CD4-positive, alpha-beta T cell treated with Interleukin-2 at 100 ng/mL for 4 hours (primary cell): ENCODE results near the gene FBXL15.
"Not testable (repeated sequence)": the region's sequence is repeated elsewhere in the genome, so short reads cannot be mapped to it uniquely, and the experiment has no call there.

ENCODE experiments used
- DNase-seq: peaks from one replicate; pipeline ENCODE4 v3.0.0-alpha.2; 2020; ENCODE audit warnings: low spot score

FBXL15 gene

GRCh38 chr10:102431452-102432124 is 11.0 kb downstream of the FBXL15 start:
- DNase-seq, result no peak

GRCh38 chr10:102432162-102432950 is 11.7 kb downstream of the FBXL15 start, which contains the start of gene CUEDC2:
Gene CUEDC2, minus strand, starts transcription at chr10:102432574. Its CDS starts 7,386 bp downstream, at chr10:102425188.
- peak; percentile 98 for DNase-seq

- no peak for DNase-seq
These were observed 13.0 kb downstream of the FBXL15 start for GRCh38 chr10:102433619-102434046.

- DNase-seq, result no peak
These were observed 13.9 kb downstream of the FBXL15 start for GRCh38 chr10:102434394-102435132.

GRCh38 chr10:102435133-102435497 is 14.5 kb downstream of the FBXL15 start:
- DNase-seq, result no peak

GRCh38 chr10:102435529-102436233 is 15.0 kb downstream of the FBXL15 start:
- DNase-seq, result peak; percentile 50

GRCh38 chr10:102436312-102436711 is 15.7 kb downstream of the FBXL15 start:
- DNase-seq, result no peak

- DNase-seq, result no peak
These were observed 16.9 kb downstream of the FBXL15 start for GRCh38 chr10:102437515-102437914.

GRCh38 chr10:102438374-102438773 is 17.7 kb downstream of the FBXL15 start:
- no peak for DNase-seq

- no peak for DNase-seq
These were observed 24.2 kb downstream of the FBXL15 start for GRCh38 chr10:102444851-102445250.

GRCh38 chr10:102449321-102450123 is 28.9 kb downstream of the FBXL15 start:
- DNase-seq, result peak; percentile 90

- DNase-seq, result no peak
These were observed 29.4 kb downstream of the FBXL15 start for GRCh38 chr10:102450124-102450373.

GRCh38 chr10:102450374-102451104 is 29.9 kb downstream of the FBXL15 start:
- DNase-seq, result peak; percentile 91

- DNase-seq, result no peak
These were observed 30.7 kb downstream of the FBXL15 start, which contains the start of gene C10orf95 for GRCh38 chr10:102451105-102451969. Gene C10orf95, minus strand, starts transcription at chr10:102451543. Its CDS starts 450 bp downstream, at chr10:102451093.

- peak; percentile 63 for DNase-seq
These were observed 32.2 kb downstream of the FBXL15 start for GRCh38 chr10:102452672-102453340.

GRCh38 chr10:102453502-102453901 is 32.9 kb downstream of the FBXL15 start:
- no peak for DNase-seq

- DNase-seq, result not testable (repeated sequence)
These were observed 34.2 kb downstream of the FBXL15 start for GRCh38 chr10:102454662-102455487.

- no peak for DNase-seq
These were observed 35.3 kb downstream of the FBXL15 start for GRCh38 chr10:102455893-102456471.
